ENCODE data around the gene CAMK1D.

Gene CAMK1D

GRCh38 chr10:12405342-12406320 is 56.3 kb downstream of the CAMK1D start (continued):
- TF ChIP-seq TSHZ1 (tag by site-specific recombination; IDR thresholded peaks at IDR 0.05; ENCODE audit: borderline replicate concordance): peak; percentile 70
- peak; percentile 68 for TF ChIP-seq ZNF394 (tag by site-specific recombination; IDR thresholded peaks at IDR 0.05; ENCODE audit: borderline replicate concordance)
- no peak for TF ChIP-seq ZNF747 (tag by site-specific recombination; IDR thresholded peaks at IDR 0.05)
- no peak for TF ChIP-seq ZIC2 (tag by site-specific recombination; IDR thresholded peaks at IDR 0.05)
- TF ChIP-seq ZSCAN23 (tag by site-specific recombination; IDR thresholded peaks at IDR 0.05): 0 out of 2 replicates have a peak, but pooled peaks have one; percentile 66
- TF ChIP-seq ZNF2 (tag by site-specific recombination; IDR thresholded peaks at IDR 0.05): peak; percentile 80; the same call in 1 of the 2 replicates
- peak; percentile 97 for TF ChIP-seq OSR2 (tag by site-specific recombination; IDR thresholded peaks at IDR 0.05)
- no peak for TF ChIP-seq ZNF221 (tag by site-specific recombination; IDR thresholded peaks at IDR 0.05; ENCODE audit: borderline replicate concordance)
- TF ChIP-seq ZBTB6 (tag by site-specific recombination; IDR thresholded peaks at IDR 0.05): no peak
- no peak for TF ChIP-seq ZNF704 (tag by site-specific recombination; IDR thresholded peaks at IDR 0.05)
- no peak for TF ChIP-seq ZNF214 (tag by site-specific recombination; IDR thresholded peaks at IDR 0.05; ENCODE audit: borderline replicate concordance)
- no peak for TF ChIP-seq ZNF785 (tag by site-specific recombination; IDR thresholded peaks at IDR 0.05)
- peak; percentile 81; the same call in 1 of the 2 replicates for TF ChIP-seq ZXDB (tag by site-specific recombination; IDR thresholded peaks at IDR 0.05)
- peak; percentile 67 for TF ChIP-seq ZFP69B (tag by site-specific recombination; IDR thresholded peaks at IDR 0.05)
- TF ChIP-seq ZNF426 (tag by site-specific recombination; IDR thresholded peaks at IDR 0.05): no peak
- TF ChIP-seq HOXD13 (CRISPR knock-in tag; IDR thresholded peaks at IDR 0.05; ENCODE audit: borderline replicate concordance): no peak
- TF ChIP-seq YY2 (tag by site-specific recombination; IDR thresholded peaks at IDR 0.05): no peak
- TF ChIP-seq, protein P1, sequence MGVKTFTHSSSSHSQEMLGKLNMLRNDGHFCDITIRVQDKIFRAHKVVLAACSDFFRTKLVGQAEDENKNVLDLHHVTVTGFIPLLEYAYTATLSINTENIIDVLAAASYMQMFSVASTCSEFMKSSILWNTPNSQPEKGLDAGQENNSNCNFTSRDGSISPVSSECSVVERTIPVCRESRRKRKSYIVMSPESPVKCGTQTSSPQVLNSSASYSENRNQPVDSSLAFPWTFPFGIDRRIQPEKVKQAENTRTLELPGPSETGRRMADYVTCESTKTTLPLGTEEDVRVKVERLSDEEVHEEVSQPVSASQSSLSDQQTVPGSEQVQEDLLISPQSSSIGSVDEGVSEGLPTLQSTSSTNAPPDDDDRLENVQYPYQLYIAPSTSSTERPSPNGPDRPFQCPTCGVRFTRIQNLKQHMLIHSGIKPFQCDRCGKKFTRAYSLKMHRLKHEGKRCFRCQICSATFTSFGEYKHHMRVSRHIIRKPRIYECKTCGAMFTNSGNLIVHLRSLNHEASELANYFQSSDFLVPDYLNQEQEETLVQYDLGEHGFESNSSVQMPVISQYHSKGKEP (tag by site-specific recombination; IDR thresholded peaks at IDR 0.05): no peak
- no peak; the same call in 1 of the 2 replicates for TF ChIP-seq ZSCAN30 (tag by site-specific recombination; IDR thresholded peaks at IDR 0.05)
- peak; percentile 57; the same call in 1 of the 2 replicates for TF ChIP-seq TRIM28 (IDR thresholded peaks at IDR 0.05; ENCODE audit: borderline replicate concordance, low read length)
- TF ChIP-seq ZNF24 (tag by site-specific recombination; IDR thresholded peaks at IDR 0.05): peak; percentile 95
- TF ChIP-seq, protein P2, sequence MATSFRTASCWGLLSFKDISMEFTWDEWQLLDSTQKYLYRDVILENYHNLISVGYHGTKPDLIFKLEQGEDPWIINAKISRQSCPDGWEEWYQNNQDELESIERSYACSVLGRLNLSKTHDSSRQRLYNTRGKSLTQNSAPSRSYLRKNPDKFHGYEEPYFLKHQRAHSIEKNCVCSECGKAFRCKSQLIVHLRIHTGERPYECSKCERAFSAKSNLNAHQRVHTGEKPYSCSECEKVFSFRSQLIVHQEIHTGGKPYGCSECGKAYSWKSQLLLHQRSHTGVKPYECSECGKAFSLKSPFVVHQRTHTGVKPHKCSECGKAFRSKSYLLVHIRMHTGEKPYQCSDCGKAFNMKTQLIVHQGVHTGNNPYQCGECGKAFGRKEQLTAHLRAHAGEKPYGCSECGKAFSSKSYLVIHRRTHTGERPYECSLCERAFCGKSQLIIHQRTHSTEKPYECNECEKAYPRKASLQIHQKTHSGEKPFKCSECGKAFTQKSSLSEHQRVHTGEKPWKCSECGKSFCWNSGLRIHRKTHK (tag by site-specific recombination; IDR thresholded peaks at IDR 0.05): no peak
- no peak for TF ChIP-seq RBAK (tag by site-specific recombination; IDR thresholded peaks at IDR 0.05)
- TF ChIP-seq, protein P3, sequence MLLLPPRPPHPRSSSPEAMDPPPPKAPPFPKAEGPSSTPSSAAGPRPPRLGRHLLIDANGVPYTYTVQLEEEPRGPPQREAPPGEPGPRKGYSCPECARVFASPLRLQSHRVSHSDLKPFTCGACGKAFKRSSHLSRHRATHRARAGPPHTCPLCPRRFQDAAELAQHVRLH (tag by site-specific recombination; IDR thresholded peaks at IDR 0.05): peak; percentile 39; the same call in 1 of the 2 replicates
- TF ChIP-seq ZNF768 (tag by site-specific recombination; IDR thresholded peaks at IDR 0.05): peak; percentile 49; the same call in 1 of the 2 replicates
- no peak for TF ChIP-seq ZNF670 (tag by site-specific recombination; IDR thresholded peaks at IDR 0.05; ENCODE audit: low read depth)
- TF ChIP-seq, protein P4, sequence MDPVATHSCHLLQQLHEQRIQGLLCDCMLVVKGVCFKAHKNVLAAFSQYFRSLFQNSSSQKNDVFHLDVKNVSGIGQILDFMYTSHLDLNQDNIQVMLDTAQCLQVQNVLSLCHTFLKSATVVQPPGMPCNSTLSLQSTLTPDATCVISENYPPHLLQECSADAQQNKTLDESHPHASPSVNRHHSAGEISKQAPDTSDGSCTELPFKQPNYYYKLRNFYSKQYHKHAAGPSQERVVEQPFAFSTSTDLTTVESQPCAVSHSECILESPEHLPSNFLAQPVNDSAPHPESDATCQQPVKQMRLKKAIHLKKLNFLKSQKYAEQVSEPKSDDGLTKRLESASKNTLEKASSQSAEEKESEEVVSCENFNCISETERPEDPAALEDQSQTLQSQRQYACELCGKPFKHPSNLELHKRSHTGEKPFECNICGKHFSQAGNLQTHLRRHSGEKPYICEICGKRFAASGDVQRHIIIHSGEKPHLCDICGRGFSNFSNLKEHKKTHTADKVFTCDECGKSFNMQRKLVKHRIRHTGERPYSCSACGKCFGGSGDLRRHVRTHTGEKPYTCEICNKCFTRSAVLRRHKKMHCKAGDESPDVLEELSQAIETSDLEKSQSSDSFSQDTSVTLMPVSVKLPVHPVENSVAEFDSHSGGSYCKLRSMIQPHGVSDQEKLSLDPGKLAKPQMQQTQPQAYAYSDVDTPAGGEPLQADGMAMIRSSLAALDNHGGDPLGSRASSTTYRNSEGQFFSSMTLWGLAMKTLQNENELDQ (tag by site-specific recombination; IDR thresholded peaks at IDR 0.05; ENCODE audit: low read depth): no peak

Data from HEK293 (cell line).